Measurements from ENCODE around the gene REXO1.

The REXO1 gene

GRCh38 chr19:1860821-1861598 is 12.7 kb upstream of the REXO1 start:
- DNase-seq, result peak; percentile 31

- DNase-seq, result peak; percentile 51
These were observed 11.9 kb upstream of the REXO1 start for GRCh38 chr19:1860042-1860775.

GRCh38 chr19:1859331-1859781 is 11.1 kb upstream of the REXO1 start:
- no peak for DNase-seq

- no peak for DNase-seq
These were observed 10.3 kb upstream of the REXO1 start for GRCh38 chr19:1858412-1859081.

GRCh38 chr19:1857648-1858326 is 9.5 kb upstream of the REXO1 start:
- DNase-seq, result no peak

- peak; percentile 78 for DNase-seq
These were observed 8.7 kb upstream of the REXO1 start for GRCh38 chr19:1856698-1857603.

GRCh38 chr19:1856345-1856697 is 8.0 kb upstream of the REXO1 start:
- peak; percentile 60 for DNase-seq

GRCh38 chr19:1855828-1856255 is 7.6 kb upstream of the REXO1 start:
- DNase-seq, result peak; percentile 38

- DNase-seq, result peak; percentile 64
These were observed 7.0 kb upstream of the REXO1 start for GRCh38 chr19:1855040-1855827.

- DNase-seq, result peak; percentile 38
These were observed 6.3 kb upstream of the REXO1 start for GRCh38 chr19:1854542-1855039.

- no peak for DNase-seq
These were observed 5.8 kb upstream of the REXO1 start for GRCh38 chr19:1854039-1854541.

- DNase-seq, result peak; percentile 65
These were observed 5.2 kb upstream of the REXO1 start for GRCh38 chr19:1853295-1854038.

- DNase-seq, result no peak
These were observed 4.4 kb upstream of the REXO1 start for GRCh38 chr19:1852581-1853128.

- peak; percentile 70 for DNase-seq
These were observed 3.6 kb upstream of the REXO1 start for GRCh38 chr19:1851654-1852580.

- DNase-seq, result no peak
These were observed 2.7 kb upstream of the REXO1 start for GRCh38 chr19:1850809-1851653.

GRCh38 chr19:1849886-1850398 is 1.7 kb upstream of the REXO1 start:
- no peak for DNase-seq

GRCh38 chr19:1849132-1849474 is 820 bp upstream of the REXO1 start:
- no peak for DNase-seq

Measured in right kidney (tissue), 1 donor.